HFFc6 (cell line): ENCODE data around the gene PSMD1. TPM values are rescaled to one million over a fixed set of nuclear protein-coding genes. Genes with fewer than 3 reads are reported as not detected.
A peak's percentile ranks its signal among the peaks of the same experiment; 100 is the strongest.

Experiments
- DNase-seq: peaks from one replicate; pipeline ENCODE4 v3.0.0-alpha.2; 2018
- H3K27ac Mint-ChIP-seq: 2 replicates; pipeline ENCODE4 v1.8.0; 2020; ENCODE audit warnings: mild to moderate bottlenecking, mixed read lengths
- H3K27me3 Mint-ChIP-seq: 2 replicates; pipeline ENCODE4 v1.8.0; 2021; ENCODE audit warnings: mild to moderate bottlenecking, moderate library complexity, mixed read lengths; ENCODE audit not compliant: insufficient read depth
- H3K36me3 Mint-ChIP-seq: 2 replicates; pipeline ENCODE4 v1.8.0; 2021; ENCODE audit warnings: low read depth, mixed read lengths
- H3K4me1 Mint-ChIP-seq: 2 replicates; pipeline ENCODE4 v1.8.0; 2020; ENCODE audit warnings: low read depth, mixed read lengths
- H3K4me3 Mint-ChIP-seq: 2 replicates; pipeline ENCODE4 v1.8.0; 2020; ENCODE audit warnings: mild to moderate bottlenecking, moderate library complexity, mixed read lengths
- H3K9me3 Mint-ChIP-seq: 2 replicates; pipeline ENCODE4 v1.8.0; 2020; ENCODE audit warnings: mild to moderate bottlenecking, mixed read lengths
- CTCF ChIP-seq: fragments of 200-600 bp; sonication (generic); IDR thresholded peaks from 2 replicates; pipeline ENCODE4 v1.5.0; 2021; ENCODE audit warnings: antibody characterized with exemption, mild to moderate bottlenecking
- total RNA-seq, 6 experiments: library from RNA; stranded (reverse); fragmentation: NEBNext Ultra II Directional; extraction: Animal tissue kit (Norgen Biotek cat#: 25700); gene quantifications; 2 replicates in 1 of 6; 3 replicates in 5 of 6; pipeline ENCODE4 v1.2.3, GENCODE V29; 2021

PSMD1 gene
- total RNA-seq, 6 experiments from 2014 or later: 139 to 200 (median 167) TPM

GRCh38 chr2:231198291-231199173 is 141.9 kb downstream of the PSMD1 start, which contains the start of gene ARMC9:
TSS of gene ARMC9 (plus strand) at chr2:231198631. CDS start at chr2:231206239, 7,608 bp downstream.
- Mint-ChIP-seq H3K9me3 (no peaks in the 10 kb centered on the region), H3K4me1 (peaks cover 37% of the 10 kb centered on the region), H3K27ac (peak within 1 kb of the TSS; percentile 85), H3K27me3 (no peaks in the 10 kb centered on the region; the same call in 1 of the 2 replicates), H3K36me3 (peaks cover 19% of the 10 kb centered on the region), H3K4me3 (peak within 1 kb of the TSS; percentile 94)
- no peak for TF ChIP-seq CTCF
- peak; percentile 43 for DNase-seq

- H3K9me3 Mint-ChIP-seq: no peaks in the 10 kb centered on the region
These were observed 142.6 kb downstream of the PSMD1 start for GRCh38 chr2:231199219-231199618.

GRCh38 chr2:231200805-231201474 is 144.3 kb downstream of the PSMD1 start:
- peak; percentile 85 for DNase-seq
- H3K4me3 Mint-ChIP-seq: peak overlapping the region; percentile 94
- H3K27ac Mint-ChIP-seq: peak overlapping the region; percentile 62
- H3K9me3 Mint-ChIP-seq: no peaks in the 10 kb centered on the region
- H3K4me1 Mint-ChIP-seq: peaks cover 44% of the 10 kb centered on the region
- H3K27me3 Mint-ChIP-seq: no peaks in the 10 kb centered on the region; the same call in 1 of the 2 replicates
- peaks cover 26% of the 10 kb centered on the region for H3K36me3 Mint-ChIP-seq
- TF ChIP-seq CTCF: no peak

More at GRCh38 chr2:231199219-231199618, 142.6 kb downstream of the PSMD1 start:
- peak; percentile 36 for DNase-seq
- no peak for TF ChIP-seq CTCF
- no peaks in the 10 kb centered on the region; the same call in 1 of the 2 replicates for H3K27me3 Mint-ChIP-seq
- peak overlapping the region; percentile 85 for H3K27ac Mint-ChIP-seq
- H3K4me3 Mint-ChIP-seq: peak overlapping the region; percentile 94
- H3K4me1 Mint-ChIP-seq: peaks cover 37% of the 10 kb centered on the region
- peaks cover 19% of the 10 kb centered on the region for H3K36me3 Mint-ChIP-seq

- peaks cover 44% of the 10 kb centered on the region for H3K4me1 Mint-ChIP-seq
- no peaks in the 10 kb centered on the region for H3K9me3 Mint-ChIP-seq
- H3K27ac Mint-ChIP-seq: peak overlapping the region; percentile 62
- no peaks in the 10 kb centered on the region; the same call in 1 of the 2 replicates for H3K27me3 Mint-ChIP-seq
- H3K4me3 Mint-ChIP-seq: peak overlapping the region; percentile 94
- peaks cover 26% of the 10 kb centered on the region for H3K36me3 Mint-ChIP-seq
- no peak for TF ChIP-seq CTCF
- no peak for DNase-seq
These were observed 144.8 kb downstream of the PSMD1 start for GRCh38 chr2:231201475-231201814.

- H3K4me1 Mint-ChIP-seq: peaks cover 36% of the 10 kb centered on the region
- peaks cover 26% of the 10 kb centered on the region for H3K36me3 Mint-ChIP-seq
- no peaks in the 10 kb centered on the region for H3K9me3 Mint-ChIP-seq
- H3K4me3 Mint-ChIP-seq: no peak overlapping the region
- no peak for DNase-seq
- H3K27me3 Mint-ChIP-seq: no peaks in the 10 kb centered on the region; the same call in 1 of the 2 replicates
- TF ChIP-seq CTCF: no peak
- H3K27ac Mint-ChIP-seq: no peak overlapping the region
These were observed 146.4 kb downstream of the PSMD1 start for GRCh38 chr2:231203087-231203486.
